Thymus (tissue), 11 donors: ENCODE results near the gene TMC1. TPM values are rescaled to one million over a fixed set of nuclear protein-coding genes. Genes with fewer than 3 reads are reported as not detected.

Experiments used
- DNase-seq, 9 donors: peaks; one replicate each; pipeline ENCODE4 v3.0.0-alpha.2; 2013; ENCODE audit warnings: low spot score in 9 of 9, low read depth in 6 of 9, missing footprints in 1 of 9
- H3K27ac ChIP-seq, 2 donors: one replicate each; pipeline ENCODE4 v1.5.1; 2013; ENCODE audit warnings: control low read depth in 1 of 2, low read depth in 1 of 2, low read length in 1 of 2, mild to moderate bottlenecking in 1 of 2, moderate library complexity in 1 of 2
- H3K27me3 ChIP-seq, 2 donors: one replicate each; pipeline ENCODE4 v1.5.1; 2013; ENCODE audit warnings: low read length in 1 of 2; ENCODE audit not compliant: control insufficient read depth in 2 of 2, insufficient read depth in 1 of 2
- H3K36me3 ChIP-seq, 2 donors: one replicate each; pipeline ENCODE4 v1.5.1; 2013; ENCODE audit warnings: low read length in 1 of 2, mild to moderate bottlenecking in 1 of 2, moderate library complexity in 1 of 2; ENCODE audit not compliant: control insufficient read depth in 2 of 2, insufficient read depth in 2 of 2
- H3K4me1 ChIP-seq, 2 donors: one replicate each; pipeline ENCODE4 v1.5.1; 2013; ENCODE audit warnings: low read length in 2 of 2; ENCODE audit not compliant: control insufficient read depth in 2 of 2, insufficient read depth in 2 of 2
- H3K4me3 ChIP-seq, 2 donors: one replicate each; pipeline ENCODE4 v1.5.1; 2013; ENCODE audit warnings: low read length in 2 of 2, control low read depth in 1 of 2, mild to moderate bottlenecking in 1 of 2
- H3K9me3 ChIP-seq, 2 donors: one replicate each; pipeline ENCODE4 v1.5.1; 2013; ENCODE audit warnings: low read length in 1 of 2, mild to moderate bottlenecking in 1 of 2; ENCODE audit not compliant: control insufficient read depth in 2 of 2, insufficient read depth in 1 of 2
- WGBS: extraction: QIAGEN DNeasy Blood & Tissue Kit; methylation state at CpG from one replicate; pipeline ENCODE4 v1.1.7; 2013; 5-methylcytosine and 5-hydroxymethylcytosine counted together
- polyA plus RNA-seq: library from polyadenylated mRNA; stranded (reverse); fragments of 200-250 nt; gene quantifications from one replicate; pipeline ENCODE4 v1.2.3, GENCODE V29; 2013
- total RNA-seq: library from RNA; stranded (reverse); fragments of 120-200 nt; gene quantifications from one replicate; pipeline ENCODE4 v1.2.4, GENCODE V29; 2013
- donor health status: healthy.

The TMC1 gene
- total and polyA plus RNA-seq, 2 donors, result 0.28 to 0.59 TPM

- no peak overlapping the region for H3K27ac ChIP-seq
- H3K4me3 ChIP-seq, result no peak overlapping the region
- no peaks in the 10 kb centered on the region for H3K4me1 ChIP-seq
- no peaks in the 10 kb centered on the region for H3K9me3 ChIP-seq
- DNase-seq, result no peak
- H3K27me3 ChIP-seq, result no peaks in the 10 kb centered on the region
- WGBS, result 79% methylated on average over 3 of the region's 3 CpGs
- H3K36me3 ChIP-seq, result no peaks in the 10 kb centered on the region
Measured at GRCh38 chr9:72554221-72554641, 32.8 kb downstream of the TMC1 start.

GRCh38 chr9:72557549-72557948 is 36.1 kb downstream of the TMC1 start:
- DNase-seq, result no peak
- H3K27ac ChIP-seq, result no peak overlapping the region
- no peaks in the 10 kb centered on the region for H3K27me3 ChIP-seq
- H3K9me3 ChIP-seq, result no peaks in the 10 kb centered on the region
- H3K4me1 ChIP-seq, result no peaks in the 10 kb centered on the region
- no peaks in the 10 kb centered on the region for H3K36me3 ChIP-seq
- H3K4me3 ChIP-seq, result no peak overlapping the region
- 96% methylated on average over 2 of the region's 2 CpGs for WGBS

- Histone ChIP-seq H3K27ac (no peak overlapping the region), H3K27me3 (no peaks in the 10 kb centered on the region), H3K36me3 (no peaks in the 10 kb centered on the region), H3K4me3 (no peak overlapping the region), H3K4me1 (no peaks in the 10 kb centered on the region), H3K9me3 (no peaks in the 10 kb centered on the region)
- 89% methylated on average over 1 of the region's 1 CpG for WGBS
- no peak for DNase-seq
Measured at GRCh38 chr9:72560086-72560485, 38.7 kb downstream of the TMC1 start.

- WGBS, result 94% methylated on average over 4 of the region's 4 CpGs
- no peaks in the 10 kb centered on the region for H3K27me3 ChIP-seq
- no peak for DNase-seq
- no peaks in the 10 kb centered on the region for H3K36me3 ChIP-seq
- no peak overlapping the region for H3K27ac ChIP-seq
- H3K4me3 ChIP-seq, result no peak overlapping the region
- H3K9me3 ChIP-seq, result no peaks in the 10 kb centered on the region
- no peaks in the 10 kb centered on the region for H3K4me1 ChIP-seq
Measured at GRCh38 chr9:72563806-72564205, 42.4 kb downstream of the TMC1 start.

- 97% methylated on average over 2 of the region's 2 CpGs for WGBS
- Histone ChIP-seq H3K4me3 (no peak overlapping the region), H3K27me3 (no peaks in the 10 kb centered on the region), H3K36me3 (no peaks in the 10 kb centered on the region), H3K4me1 (no peaks in the 10 kb centered on the region), H3K9me3 (no peaks in the 10 kb centered on the region), H3K27ac (no peak overlapping the region)
- DNase-seq, result no peak
Measured at GRCh38 chr9:72564479-72565281, 43.3 kb downstream of the TMC1 start.

- DNase-seq, result no peak
- H3K36me3 ChIP-seq, result no peaks in the 10 kb centered on the region
- no peaks in the 10 kb centered on the region for H3K27me3 ChIP-seq
- no peak overlapping the region for H3K4me3 ChIP-seq
- no peak overlapping the region for H3K27ac ChIP-seq
- no peaks in the 10 kb centered on the region for H3K4me1 ChIP-seq
- no peaks in the 10 kb centered on the region for H3K9me3 ChIP-seq
- WGBS, result 99% methylated on average over 7 of the region's 7 CpGs
Measured at GRCh38 chr9:72565535-72565934, 44.1 kb downstream of the TMC1 start.

- Histone ChIP-seq H3K9me3 (no peaks in the 10 kb centered on the region), H3K36me3 (no peaks in the 10 kb centered on the region), H3K4me1 (no peaks in the 10 kb centered on the region), H3K4me3 (no peak overlapping the region), H3K27me3 (no peaks in the 10 kb centered on the region), H3K27ac (no peak overlapping the region)
- DNase-seq, result no peak
- 80% methylated on average over 3 of the region's 3 CpGs for WGBS
Measured at GRCh38 chr9:72574156-72574810, 52.9 kb downstream of the TMC1 start.

- H3K4me1 ChIP-seq, result no peaks in the 10 kb centered on the region
- DNase-seq, result no peak
- no peak overlapping the region for H3K4me3 ChIP-seq
- H3K9me3 ChIP-seq, result no peaks in the 10 kb centered on the region
- H3K27me3 ChIP-seq, result no peaks in the 10 kb centered on the region
- WGBS, result 84% methylated on average over 2 of the region's 2 CpGs
- H3K36me3 ChIP-seq, result no peaks in the 10 kb centered on the region
- no peak overlapping the region for H3K27ac ChIP-seq
Measured at GRCh38 chr9:72575666-72576065, 54.3 kb downstream of the TMC1 start.

- WGBS, result 97% methylated on average over 2 of the region's 2 CpGs
- H3K4me3 ChIP-seq, result no peak overlapping the region
- H3K4me1 ChIP-seq, result no peaks in the 10 kb centered on the region
- no peak for DNase-seq
- no peak overlapping the region for H3K27ac ChIP-seq
- H3K9me3 ChIP-seq, result no peaks in the 10 kb centered on the region
- H3K27me3 ChIP-seq, result no peaks in the 10 kb centered on the region
- no peaks in the 10 kb centered on the region for H3K36me3 ChIP-seq
Measured at GRCh38 chr9:72576087-72576486, 54.7 kb downstream of the TMC1 start.
